Erythroblast (primary cell): ENCODE data around the gene TBCD.

Experiments used
- GATA1 ChIP-seq: IDR thresholded peaks from 2 replicates; pipeline ENCODE4 v1.6.1; 2011; ENCODE audit warnings: low read depth, mild to moderate bottlenecking, control low read depth, low read length, moderate library complexity
- POLR2A ChIP-seq: IDR thresholded peaks from 2 replicates; pipeline ENCODE4 v1.6.1; 2011; ENCODE audit warnings: mild to moderate bottlenecking, low read length

- TF ChIP-seq POLR2A (no peak), GATA1 (no peak)
Observed at GRCh38 chr17:82972836-82973372, 221.0 kb downstream of the TBCD start.
